HepG2 (cell line): ENCODE data around the gene NUBP1. TPM values are rescaled to one million over a fixed set of nuclear protein-coding genes. Genes with fewer than 3 reads are reported as not detected.

Experiments used
- HNF4A ChIP-seq: sonication (generic); formaldehyde crosslinking; IDR thresholded peaks from 2 replicates; pipeline ENCODE4 v1.4.0; 2020; ENCODE audit warnings: missing genetic modification reagents
- HNF4G ChIP-seq, 2 experiments: sonication (generic) in 1 of 2; formaldehyde crosslinking in 1 of 2; IDR thresholded peaks; 2 replicates each; pipeline versions ENCODE4 v1.4.0 to v1.6.1; 2011 to 2020; ENCODE audit warnings: borderline replicate concordance in 2 of 2, low read depth in 2 of 2, mild to moderate bottlenecking in 2 of 2, low read length in 1 of 2, missing genetic modification reagents in 1 of 2, moderate library complexity in 1 of 2
- HNRNPL ChIP-seq: fragments of 200-400 bp; formaldehyde crosslinking; IDR thresholded peaks from 2 replicates; pipeline ENCODE4 v1.6.1; 2017; ENCODE audit warnings: mild to moderate bottlenecking, low read depth, low read length
- IKZF4 ChIP-seq: sonication (generic); formaldehyde crosslinking; IDR thresholded peaks from 2 replicates; pipeline ENCODE4 v1.5.1; 2020; ENCODE audit warnings: borderline replicate concordance, mild to moderate bottlenecking, low read depth, missing genetic modification reagents; ENCODE audit errors: not compliant biosample characterization
- KIAA2018 ChIP-seq: sonication (generic); formaldehyde crosslinking; IDR thresholded peaks from 2 replicates; pipeline ENCODE4 v1.5.0; 2020; ENCODE audit warnings: mild to moderate bottlenecking, missing genetic modification reagents, borderline replicate concordance
- NCOR1 ChIP-seq: fragments of 200-600 bp; sonication (generic); IDR thresholded peaks from 2 replicates; pipeline ENCODE4 v1.7.0; 2017; ENCODE audit warnings: antibody characterized with exemption, low read length, borderline replicate concordance
- PHF5A ChIP-seq: IDR thresholded peaks from one replicate; pipeline ENCODE4 v1.6.1; 2018; ENCODE audit warnings: low read depth, missing genetic modification reagents; ENCODE audit not compliant: unreplicated experiment
- POLR2G ChIP-seq: fragments of 200-400 bp; formaldehyde crosslinking; IDR thresholded peaks from 2 replicates; pipeline ENCODE4 v1.6.1; 2018; ENCODE audit warnings: mild to moderate bottlenecking, low read depth, low read length, moderate library complexity
- RXRA ChIP-seq: sonication (generic); formaldehyde crosslinking; IDR thresholded peaks from 2 replicates; pipeline ENCODE4 v1.5.1; 2020; ENCODE audit warnings: missing genetic modification reagents
- ZEB1 ChIP-seq: IDR thresholded peaks from 2 replicates; pipeline ENCODE4 v1.6.1; 2012; ENCODE audit warnings: mild to moderate bottlenecking, low read depth, inconsistent platforms; ENCODE audit not compliant: insufficient replicate concordance
- ZNF232 ChIP-seq: sonication (generic); formaldehyde crosslinking; IDR thresholded peaks from 2 replicates; pipeline ENCODE4 v1.4.0; 2020; ENCODE audit warnings: missing genetic modification reagents, borderline replicate concordance
- ZNF382 ChIP-seq: sonication (generic); formaldehyde crosslinking; IDR thresholded peaks from 2 replicates; pipeline ENCODE4 v1.5.0; 2020; ENCODE audit warnings: missing genetic modification reagents, mild to moderate bottlenecking, borderline replicate concordance
- ZNF430 ChIP-seq: sonication (generic); formaldehyde crosslinking; IDR thresholded peaks from 2 replicates; pipeline ENCODE4 v1.9.0; 2021; ENCODE audit warnings: mild to moderate bottlenecking, missing genetic modification reagents
- ZNF484 ChIP-seq: sonication (generic); formaldehyde crosslinking; IDR thresholded peaks from 2 replicates; pipeline ENCODE4 v1.5.1; 2020; ENCODE audit warnings: mild to moderate bottlenecking, low read depth, missing genetic modification reagents, borderline replicate concordance
- ZNF605 ChIP-seq: sonication (generic); formaldehyde crosslinking; IDR thresholded peaks from 2 replicates; pipeline ENCODE4 v1.8.0; 2022; ENCODE audit warnings: mild to moderate bottlenecking, missing genetic modification reagents
- ZNF784 ChIP-seq: sonication (generic); formaldehyde crosslinking; IDR thresholded peaks from 2 replicates; pipeline ENCODE4 v1.5.1; 2020; ENCODE audit warnings: missing genetic modification reagents, mild to moderate bottlenecking, borderline replicate concordance
- ZSCAN12 ChIP-seq: sonication (generic); formaldehyde crosslinking; IDR thresholded peaks from 2 replicates; pipeline ENCODE4 v1.9.0; 2021; ENCODE audit warnings: mild to moderate bottlenecking, missing genetic modification reagents
- polyA plus RNA-seq, 8 experiments: library from polyadenylated mRNA; depleted of rRNA in 3 of 8; stranded (reverse) in 7 of 8; unstranded in 1 of 8; fragments of >200 nt; fragmentation: Illumina TruSeq in 4 of 8; extraction: Trizol in 4 of 8; gene quantifications; 2 replicates each; pipeline versions ENCODE4 v1.2.1 to v1.2.3, GENCODE V29; 2011 to 2016; ENCODE audit warnings: low read depth in 4 of 8, missing spikeins in 1 of 8, mixed read lengths in 1 of 8; ENCODE audit not compliant: insufficient read depth in 1 of 8
- total RNA-seq, 5 experiments: library from RNA; depleted of rRNA; stranded (reverse); fragments of >200 nt; fragmentation: Illumina TruSeq; extraction: Trizol; gene quantifications; 2 replicates each; pipeline ENCODE4 v1.2.3, GENCODE V29; 2016; ENCODE audit warnings: low read depth in 1 of 5
- TF ChIP-seq, protein P1 (sequence below): sonication (generic); formaldehyde crosslinking; IDR thresholded peaks from 2 replicates; pipeline ENCODE4 v1.4.0; 2020; ENCODE audit warnings: missing genetic modification reagents

NUBP1 gene
- total and polyA plus RNA-seq, 2 of the 13 experiments (the other 11 are each of a cell fraction or from before 2014, with no cell fraction given), result 53.5 to 70.4 TPM

- TF ChIP-seq KIAA2018 (CRISPR knock-in tag) (0 out of 2 replicates have a peak, but pooled peaks have one; percentile 15), ZNF232 (no peak), ZEB1 (no peak), ZNF605 (no peak), ZNF430 (peak; percentile 12; the same call in 1 of the 2 replicates), PHF5A (CRISPR knock-in tag) (peak; percentile 11), HNRNPL (no peak), POLR2G (no peak), HNF4G (IDR thresholded peaks at IDR 0.05; ENCODE audit: borderline replicate concordance, low read depth, low read length) (no peak), HNF4G (CRISPR knock-in tag; IDR thresholded peaks at IDR 0.05; ENCODE audit: borderline replicate concordance, low read depth) (no peak; the same call in 1 of the 2 replicates), ZNF382 (CRISPR knock-in tag) (no peak), IKZF4 (CRISPR knock-in tag) (no peak), ZNF484 (CRISPR knock-in tag) (no peak), ZNF784 (CRISPR knock-in tag) (no peak), HNF4A (CRISPR knock-in tag) (no peak), ZSCAN12 (CRISPR knock-in tag) (no peak), NCOR1 (no peak), RXRA (CRISPR knock-in tag) (no peak)
- TF ChIP-seq, protein P1, sequence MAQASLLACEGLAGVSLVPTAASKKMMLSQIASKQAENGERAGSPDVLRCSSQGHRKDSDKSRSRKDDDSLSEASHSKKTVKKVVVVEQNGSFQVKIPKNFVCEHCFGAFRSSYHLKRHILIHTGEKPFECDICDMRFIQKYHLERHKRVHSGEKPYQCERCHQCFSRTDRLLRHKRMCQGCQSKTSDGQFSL (CRISPR knock-in tag), result no peak
Observed at GRCh38 chr16:10744370-10745030, 858 bp downstream of the NUBP1 start (continued).
